ENCODE results near the gene VAMP2.
A peak's percentile ranks its signal among the peaks of the same experiment; 100 is the strongest.

VAMP2 gene

DNA sequence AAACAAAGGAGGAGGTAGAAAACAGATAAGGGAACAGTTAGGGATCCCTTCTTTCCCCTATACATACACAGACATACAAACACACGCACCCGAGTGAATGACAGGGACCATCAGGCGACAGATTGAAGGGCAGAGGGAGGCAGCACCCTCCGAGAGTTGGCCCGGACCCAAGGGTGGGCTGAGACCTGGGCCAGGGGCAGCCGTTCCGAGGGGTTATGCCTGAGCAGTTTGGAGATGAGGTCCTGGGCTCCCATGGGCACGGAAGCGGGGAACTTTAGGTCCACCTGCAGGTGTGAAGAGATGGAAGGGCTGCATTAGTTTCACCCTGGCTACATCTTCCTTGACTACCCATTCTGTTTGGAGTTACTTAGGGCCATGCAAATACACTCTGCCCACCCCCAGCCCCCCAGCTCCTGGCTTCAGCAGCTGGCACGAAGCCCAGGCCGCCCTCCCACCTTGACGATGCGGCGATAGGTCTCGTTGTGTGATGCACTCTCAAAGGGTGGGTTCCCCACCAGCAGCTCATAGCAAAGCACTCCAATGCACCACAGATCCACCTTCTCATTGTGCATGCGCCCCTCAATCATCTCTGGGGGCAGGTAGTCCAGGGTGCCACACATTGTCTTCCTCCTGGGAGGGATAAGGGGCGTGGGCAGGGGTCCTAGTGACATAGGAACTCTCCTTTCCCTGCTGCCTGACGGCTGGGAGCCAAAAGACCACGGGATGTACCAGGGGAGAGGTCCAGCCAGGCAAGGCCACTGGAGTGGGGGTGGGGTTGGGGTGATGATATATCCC is 42.2 kb upstream of the VAMP2 start:
- no peak overlapping the region for H2AFZ ChIP-seq (ENCODE audit: low read depth)
- TF ChIP-seq CTCF (conservative IDR thresholded peaks at IDR 0.05; ENCODE audit: low read depth, low read length), result no peak
- H3K79me2 ChIP-seq (ENCODE audit: insufficient read depth, low read depth), result peaks cover 10% of the 10 kb centered on the region; the same call in 1 of the 2 replicates
- no peaks in the 10 kb centered on the region for H3K27me3 ChIP-seq (ENCODE audit: insufficient read depth, low read depth)
- H3K4me1 ChIP-seq (ENCODE audit: low read depth, poor library complexity, severe bottlenecking), result no peaks in the 10 kb centered on the region
- no peaks in the 10 kb centered on the region for H4K20me1 ChIP-seq (ENCODE audit: insufficient read depth)
- H3K27ac ChIP-seq, result no peak overlapping the region
- no peaks in the 10 kb centered on the region for H3K36me3 ChIP-seq (ENCODE audit: insufficient read depth)
- H3K4me2 ChIP-seq, result no peak overlapping the region
- no peak overlapping the region for H3K9ac ChIP-seq
- H3K4me3 ChIP-seq (IDR thresholded peaks at IDR 0.05; ENCODE audit: insufficient read depth, low read depth, low read length), result no peak overlapping the region

- Histone ChIP-seq H3K4me2 (no peak overlapping the region), H3K36me3 (ENCODE audit: insufficient read depth) (no peaks in the 10 kb centered on the region), H4K20me1 (ENCODE audit: insufficient read depth) (no peaks in the 10 kb centered on the region), H3K4me3 (IDR thresholded peaks at IDR 0.05; ENCODE audit: insufficient read depth, low read depth, low read length) (no peak overlapping the region), H3K4me1 (ENCODE audit: low read depth, poor library complexity, severe bottlenecking) (peaks cover 9% of the 10 kb centered on the region), H3K27me3 (ENCODE audit: insufficient read depth, low read depth) (no peaks in the 10 kb centered on the region), H3K27ac (no peak overlapping the region), H3K79me2 (ENCODE audit: insufficient read depth, low read depth) (no peaks in the 10 kb centered on the region), H3K9ac (no peak overlapping the region), H2AFZ (ENCODE audit: low read depth) (no peak overlapping the region)
- TF ChIP-seq CTCF (conservative IDR thresholded peaks at IDR 0.05; ENCODE audit: low read depth, low read length), result no peak
Measured at GRCh38 chr17:8192070-8192815, 29.5 kb upstream of the VAMP2 start.

DNA sequence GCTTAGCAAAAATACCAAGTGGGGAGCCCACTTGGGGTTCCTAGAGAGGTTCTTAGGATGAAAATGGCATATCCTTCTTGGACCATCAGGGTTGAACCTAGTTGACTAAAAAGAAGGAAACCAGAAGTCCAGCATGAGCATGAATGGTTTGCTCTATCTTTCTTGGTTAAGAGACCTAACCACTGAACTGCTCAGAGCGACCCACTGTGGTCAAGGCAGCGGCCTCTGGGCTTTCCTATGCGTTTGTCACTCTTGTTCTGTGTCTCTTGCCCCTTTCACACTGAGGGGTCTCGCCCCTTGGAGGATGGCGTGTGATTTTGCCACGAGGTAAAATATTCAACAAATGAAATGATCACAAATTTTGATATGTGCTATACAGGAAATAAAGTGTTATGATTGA is 27.8 kb upstream of the VAMP2 start:
- H3K36me3 ChIP-seq (ENCODE audit: insufficient read depth), result no peaks in the 10 kb centered on the region
- no peak for TF ChIP-seq CTCF (conservative IDR thresholded peaks at IDR 0.05; ENCODE audit: low read depth, low read length)
- H3K79me2 ChIP-seq (ENCODE audit: insufficient read depth, low read depth), result no peaks in the 10 kb centered on the region
- H3K9ac ChIP-seq, result no peak overlapping the region
- peak overlapping the region; percentile 29; the same call in 1 of the 2 replicates for H3K27ac ChIP-seq
- H3K4me3 ChIP-seq (IDR thresholded peaks at IDR 0.05; ENCODE audit: insufficient read depth, low read depth, low read length), result peak overlapping the region; percentile 15
- no peaks in the 10 kb centered on the region for H4K20me1 ChIP-seq (ENCODE audit: insufficient read depth)
- no peaks in the 10 kb centered on the region for H3K27me3 ChIP-seq (ENCODE audit: insufficient read depth, low read depth)
- peaks cover 9% of the 10 kb centered on the region for H3K4me1 ChIP-seq (ENCODE audit: low read depth, poor library complexity, severe bottlenecking)
- no peak overlapping the region for H2AFZ ChIP-seq (ENCODE audit: low read depth)
- H3K4me2 ChIP-seq, result peak overlapping the region; percentile 80

DNA sequence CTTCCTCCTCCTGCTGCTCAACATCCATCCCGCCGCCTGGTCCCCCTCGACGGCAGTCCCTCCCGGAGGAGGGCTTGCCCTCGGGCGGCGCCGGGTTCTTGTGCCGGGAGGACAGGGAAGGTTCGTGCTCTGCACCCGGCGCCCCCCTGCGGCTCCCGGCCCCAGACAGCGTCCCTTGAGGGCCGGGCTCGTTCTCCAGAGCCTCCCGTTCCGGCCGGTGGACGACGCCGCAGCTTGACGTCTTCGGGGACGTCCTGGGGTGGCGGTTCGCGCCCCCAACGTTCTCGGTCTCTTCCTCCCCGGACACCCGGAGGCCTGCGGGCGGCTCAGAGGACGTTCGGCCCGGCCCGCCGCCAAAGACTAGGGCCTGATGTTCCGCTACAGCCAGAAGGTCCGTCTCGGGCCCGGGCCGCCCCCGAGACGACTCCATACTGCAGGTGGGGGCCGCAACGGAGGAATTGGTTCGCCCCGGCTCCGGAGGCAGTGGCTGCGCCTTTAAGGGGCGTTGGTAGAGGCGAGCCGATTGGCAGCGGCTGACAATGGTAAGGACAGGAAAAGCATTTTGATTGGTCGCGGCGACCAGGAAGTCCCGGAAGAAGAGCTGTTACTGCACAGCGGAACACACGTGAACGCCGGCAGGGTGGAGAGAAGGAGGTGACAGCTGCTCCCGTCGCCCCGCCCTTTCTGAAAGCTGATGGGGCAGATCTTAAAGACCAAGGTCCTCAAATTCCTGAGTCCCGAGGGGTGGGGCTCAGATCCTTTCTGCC is 27.1 kb upstream of the VAMP2 start, which contains the start of gene BORCS6:
TSS of gene BORCS6 (minus strand) at position 470 of the 767 bp plus-strand sequence. CDS start at position 430, 40 bp downstream.
- peak within 1 kb of the TSS; percentile 43; the same call in 1 of the 2 replicates for H3K27ac ChIP-seq
- H3K4me2 ChIP-seq, result peak within 1 kb of the TSS; percentile 80
- no peak for TF ChIP-seq CTCF (conservative IDR thresholded peaks at IDR 0.05; ENCODE audit: low read depth, low read length)
- H4K20me1 ChIP-seq (ENCODE audit: insufficient read depth), result no peaks in the 10 kb centered on the region
- H3K79me2 ChIP-seq (ENCODE audit: insufficient read depth, low read depth), result no peaks in the 10 kb centered on the region
- peaks cover 9% of the 10 kb centered on the region for H3K4me1 ChIP-seq (ENCODE audit: low read depth, poor library complexity, severe bottlenecking)
- H3K4me3 ChIP-seq (IDR thresholded peaks at IDR 0.05; ENCODE audit: insufficient read depth, low read depth, low read length), result peak within 1 kb of the TSS; percentile 15
- no peaks in the 10 kb centered on the region for H3K27me3 ChIP-seq (ENCODE audit: insufficient read depth, low read depth)
- peak within 1 kb of the TSS; percentile 57; the same call in 1 of the 2 replicates for H2AFZ ChIP-seq (ENCODE audit: low read depth)
- H3K36me3 ChIP-seq (ENCODE audit: insufficient read depth), result no peaks in the 10 kb centered on the region
- H3K9ac ChIP-seq, result peak within 1 kb of the TSS; percentile 49; the same call in 1 of the 2 replicates

Measured in KMS-11 (cell line).